T-helper 17 cell (primary cell): ENCODE results near the gene SDHAF4. TPM values are rescaled to one million over a fixed set of nuclear protein-coding genes. Genes with fewer than 3 reads are reported as not detected.
"Not testable (repeated sequence)": the region's sequence is repeated elsewhere in the genome, so short reads cannot be mapped to it uniquely, and the experiment has no call there.

Experiments
- ATAC-seq: fragments of 150-1000 bp; cut with Tn5 transposase; 2 replicates; pipeline ENCODE4 v1.10.0; 2021; ENCODE audit warnings: mild to moderate bottlenecking, moderate library complexity
- DNase-seq, 3 donors: peaks; one replicate each; pipeline versions ENCODE4 v3.0.0 to v3.0.0-alpha.2; 2020 to 2021
- H3K9me3 ChIP-seq: one replicate; pipeline ENCODE4 v1.7.0; 2013; ENCODE audit warnings: low read length, mild to moderate bottlenecking; ENCODE audit not compliant: control insufficient read depth, poor library complexity, severe bottlenecking
- H3K27ac Mint-ChIP-seq: one replicate; pipeline ENCODE4 v1.8.0; 2022; ENCODE audit warnings: mild to moderate bottlenecking, moderate library complexity, mixed read lengths
- H3K27me3 Mint-ChIP-seq: one replicate; pipeline ENCODE4 v1.8.0; 2022; ENCODE audit warnings: mixed read lengths
- H3K36me3 Mint-ChIP-seq: one replicate; pipeline ENCODE4 v1.8.0; 2022; ENCODE audit warnings: low read depth, mixed read lengths
- H3K4me1 Mint-ChIP-seq: one replicate; pipeline ENCODE4 v1.8.0; 2022; ENCODE audit warnings: mild to moderate bottlenecking, mixed read lengths
- H3K4me3 Mint-ChIP-seq: one replicate; pipeline ENCODE4 v1.8.0; 2022; ENCODE audit warnings: mild to moderate bottlenecking, moderate library complexity, mixed read lengths
- total RNA-seq, 4 donors: library from RNA in 2 of 4; stranded (reverse) in 2 of 4; gene quantifications; one replicate each; pipeline ENCODE4 v1.2.3 and lab custom pipeline; 2022 to 2026

Gene SDHAF4
- total RNA-seq, 2 donors from 2014 or later, result 3.9 to 4.7 TPM

GRCh38 chr6:70552286-70552940, 14.3 kb upstream of the SDHAF4 start:
- not testable (repeated sequence) for H3K4me3 Mint-ChIP-seq

DNA sequence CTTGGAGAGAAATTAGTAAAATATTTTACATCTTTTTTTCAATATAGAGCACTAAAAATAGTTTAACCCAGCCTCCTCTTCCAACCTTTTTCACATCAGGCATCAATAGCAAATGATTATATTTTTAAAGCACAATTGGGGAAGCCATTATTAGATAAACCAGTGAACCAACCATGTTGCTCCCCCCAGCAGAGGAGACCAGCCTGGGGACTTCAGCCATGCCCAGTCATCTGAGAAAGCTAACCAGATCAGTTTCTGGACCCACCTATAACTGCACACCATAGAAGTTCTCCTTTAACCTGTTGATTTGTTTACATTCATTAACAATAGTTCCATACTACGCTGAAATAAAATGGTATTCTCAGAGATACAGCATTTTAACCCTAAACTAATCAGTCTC, 13.8 kb upstream of the SDHAF4 start:
- Mint-ChIP-seq H3K4me3 (no peak overlapping the region), H3K27ac (no peak overlapping the region), H3K27me3 (no peaks in the 10 kb centered on the region), H3K4me1 (peaks cover 4% of the 10 kb centered on the region), H3K36me3 (no peaks in the 10 kb centered on the region)
- ATAC-seq (no peak), DNase-seq (no peak)
- H3K9me3 ChIP-seq, result no peaks in the 10 kb centered on the region

More at GRCh38 chr6:70552286-70552940, 14.3 kb upstream of the SDHAF4 start:
- not testable (repeated sequence) for H3K4me1 Mint-ChIP-seq, H3K36me3 Mint-ChIP-seq, H3K27me3 Mint-ChIP-seq, ATAC-seq, H3K27ac Mint-ChIP-seq, DNase-seq, H3K9me3 ChIP-seq

DNA sequence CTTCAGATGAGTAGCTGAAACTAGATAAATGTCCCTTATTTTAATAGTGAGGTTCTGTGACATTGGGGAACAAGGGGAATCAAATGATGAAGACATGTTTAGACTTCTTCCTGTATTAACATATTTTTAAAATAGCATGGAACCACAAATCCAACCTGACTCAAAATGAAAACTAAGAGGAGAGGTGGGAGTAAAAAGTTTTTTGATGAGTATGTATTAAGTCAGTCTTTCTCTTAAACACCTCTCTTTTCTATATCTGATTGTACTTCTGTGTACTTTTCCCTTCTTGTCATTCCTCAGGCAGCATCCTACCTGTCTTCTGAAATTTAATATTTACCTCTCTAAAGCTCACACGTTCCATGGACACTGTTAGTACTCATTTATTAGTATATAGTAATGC, 8.7 kb upstream of the SDHAF4 start:
- DNase-seq (no peak), ATAC-seq (no peak)
- H3K9me3 ChIP-seq, result no peaks in the 10 kb centered on the region
- Mint-ChIP-seq H3K27me3 (no peaks in the 10 kb centered on the region), H3K4me1 (peaks cover 2% of the 10 kb centered on the region), H3K27ac (no peak overlapping the region), H3K4me3 (no peak overlapping the region), H3K36me3 (no peaks in the 10 kb centered on the region)

- H3K27ac Mint-ChIP-seq, H3K36me3 Mint-ChIP-seq, ATAC-seq, H3K4me3 Mint-ChIP-seq, H3K9me3 ChIP-seq, H3K27me3 Mint-ChIP-seq, DNase-seq, H3K4me1 Mint-ChIP-seq: not testable (repeated sequence)
These were observed 4.3 kb upstream of the SDHAF4 start for GRCh38 chr6:70562401-70562800.

DNA sequence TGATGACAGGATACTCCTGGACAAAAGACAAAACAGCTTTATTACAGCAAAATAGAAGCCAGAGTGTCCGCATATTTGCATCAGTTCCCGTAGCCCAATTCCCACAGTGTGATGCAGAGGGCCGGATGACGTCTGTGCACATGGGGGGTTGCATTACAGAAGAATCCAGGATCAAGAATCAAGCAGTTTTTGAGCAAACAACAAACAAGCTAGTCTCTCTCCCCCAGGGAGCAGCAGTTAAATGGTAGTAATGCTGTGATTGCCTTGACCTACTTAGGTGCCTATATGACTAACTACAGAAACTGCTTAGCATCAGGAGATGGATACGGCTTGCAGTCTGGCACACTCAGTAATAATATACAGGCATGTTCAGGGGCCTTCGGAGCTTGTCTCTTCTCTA, 3.2 kb upstream of the SDHAF4 start:
- H3K9me3 ChIP-seq, result no peaks in the 10 kb centered on the region
- Mint-ChIP-seq H3K36me3 (no peaks in the 10 kb centered on the region), H3K4me3 (no peak overlapping the region), H3K27me3 (no peaks in the 10 kb centered on the region), H3K27ac (no peak overlapping the region), H3K4me1 (peaks cover 7% of the 10 kb centered on the region)
- DNase-seq (no peak), ATAC-seq (no peak)

DNA sequence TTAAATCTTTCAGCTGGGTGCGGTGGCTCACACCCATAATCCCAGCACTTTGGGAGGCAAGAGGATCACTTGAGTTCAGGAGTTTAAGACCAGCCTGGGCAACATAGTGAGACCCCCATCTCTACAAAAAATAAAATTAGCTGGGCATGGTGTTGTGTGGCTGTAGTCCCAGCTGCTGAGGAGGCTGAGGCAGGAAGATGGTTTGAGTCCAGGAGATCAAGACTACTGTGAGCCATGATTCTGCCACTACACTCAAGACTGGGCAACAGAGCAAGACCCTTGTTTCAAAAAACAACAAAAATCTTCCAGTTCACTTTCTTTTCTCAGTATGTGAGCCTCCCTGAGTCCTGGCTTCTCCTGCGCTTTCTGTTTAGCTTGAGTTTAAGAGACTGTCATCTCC, 7.9 kb downstream of the SDHAF4 start:
- no peak for DNase-seq
- no peak for ATAC-seq
- no peaks in the 10 kb centered on the region for H3K9me3 ChIP-seq
- Mint-ChIP-seq H3K27me3 (no peaks in the 10 kb centered on the region), H3K27ac (no peak overlapping the region), H3K4me3 (no peak overlapping the region), H3K36me3 (no peaks in the 10 kb centered on the region), H3K4me1 (peaks cover 7% of the 10 kb centered on the region)

- ATAC-seq (no peak), DNase-seq (no peak)
- Mint-ChIP-seq H3K36me3 (peaks cover 3% of the 10 kb centered on the region), H3K27me3 (no peaks in the 10 kb centered on the region), H3K4me1 (peaks cover 9% of the 10 kb centered on the region), H3K27ac (peak overlapping the region; percentile 56), H3K4me3 (no peak overlapping the region)
- no peaks in the 10 kb centered on the region for H3K9me3 ChIP-seq
These were observed 9.3 kb downstream of the SDHAF4 start for GRCh38 chr6:70575899-70576495.

DNA sequence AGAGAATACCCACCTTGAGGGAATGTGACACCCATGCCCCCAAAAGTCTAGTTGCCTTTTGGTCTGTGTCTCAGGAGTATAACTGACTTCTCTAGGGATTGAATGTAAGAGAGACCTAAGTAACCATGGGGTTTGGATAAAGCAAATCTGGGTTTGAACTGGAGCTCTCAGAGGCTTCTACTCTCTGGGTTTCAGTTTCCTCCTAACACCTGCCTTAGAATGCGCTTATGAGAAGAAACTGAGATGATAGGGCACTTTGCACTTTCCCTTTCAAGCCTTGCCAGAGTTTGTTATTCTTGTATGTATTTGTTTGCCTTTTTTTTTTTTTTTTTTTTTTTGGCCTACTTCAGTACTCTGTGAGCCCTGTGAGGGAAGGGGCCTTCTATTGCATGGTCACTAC, 19.4 kb downstream of the SDHAF4 start:
- DNase-seq (no peak), ATAC-seq (no peak)
- peaks cover 19% of the 10 kb centered on the region for H3K36me3 Mint-ChIP-seq
- H3K4me3 Mint-ChIP-seq, result no peak overlapping the region
- no peaks in the 10 kb centered on the region for H3K9me3 ChIP-seq
- no peak overlapping the region for H3K27ac Mint-ChIP-seq
- peaks cover 9% of the 10 kb centered on the region for H3K4me1 Mint-ChIP-seq
- no peaks in the 10 kb centered on the region for H3K27me3 Mint-ChIP-seq

DNA sequence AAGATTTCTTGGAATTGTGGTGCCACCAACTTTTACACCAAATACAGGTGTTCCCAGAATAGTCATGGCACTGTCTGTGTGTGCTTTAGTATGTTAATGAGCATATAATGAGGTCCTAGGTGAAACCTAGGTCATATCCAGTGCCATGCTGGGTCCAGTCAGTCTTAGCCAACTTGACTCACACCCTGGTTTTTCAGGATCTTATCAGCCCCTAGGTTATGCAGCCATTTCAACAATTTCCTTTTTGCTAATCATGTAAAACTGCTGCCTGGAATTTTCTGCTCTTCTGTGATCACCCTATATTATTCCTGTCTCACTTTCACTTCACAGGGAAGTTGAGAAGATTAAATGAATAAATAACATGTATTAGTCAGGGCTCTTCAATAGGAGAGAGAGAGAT, 23.7 kb downstream of the SDHAF4 start:
- DNase-seq (no peak), ATAC-seq (no peak)
- H3K4me3 Mint-ChIP-seq, result no peak overlapping the region
- H3K36me3 Mint-ChIP-seq, result peaks cover 3% of the 10 kb centered on the region
- H3K27me3 Mint-ChIP-seq, result no peaks in the 10 kb centered on the region
- H3K27ac Mint-ChIP-seq, result no peak overlapping the region
- no peaks in the 10 kb centered on the region for H3K4me1 Mint-ChIP-seq
- no peaks in the 10 kb centered on the region for H3K9me3 ChIP-seq

DNA sequence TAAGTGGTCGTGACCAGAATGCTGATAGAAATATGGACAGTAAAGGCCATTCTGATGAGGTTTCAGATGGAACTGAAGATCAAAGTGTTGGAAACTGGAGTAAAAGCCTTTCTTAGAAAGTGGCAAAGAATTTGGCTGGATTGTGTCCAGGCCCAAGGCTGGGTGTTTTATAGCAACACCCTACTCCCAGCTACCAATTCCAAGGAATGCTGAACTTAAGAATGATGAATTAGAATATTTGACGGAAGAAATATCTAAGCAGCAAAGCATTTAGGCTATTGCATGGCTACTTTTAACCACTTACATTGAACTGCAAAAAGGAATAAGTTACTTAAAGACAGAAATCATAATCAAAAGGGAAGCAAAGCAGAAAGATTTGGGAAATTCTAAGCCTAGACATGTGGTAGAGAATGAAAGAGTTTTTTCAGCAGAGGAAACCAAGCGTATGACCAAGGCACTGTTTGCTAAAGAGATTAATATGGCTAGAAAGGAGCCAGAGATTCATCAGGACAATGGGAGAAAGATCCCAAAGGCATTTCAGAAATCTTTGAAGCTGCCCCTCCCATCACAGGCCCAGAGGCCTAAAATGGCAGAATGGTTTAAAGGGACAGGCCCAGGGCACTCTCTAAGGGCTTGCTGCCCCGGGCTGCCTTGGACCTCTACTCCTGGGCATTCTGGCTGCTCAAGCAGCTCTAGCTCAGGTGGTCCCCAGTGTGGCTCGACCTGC, 25.8 kb downstream of the SDHAF4 start:
- DNase-seq, result no peak
- ATAC-seq, result no peak
- Mint-ChIP-seq H3K4me1 (no peaks in the 10 kb centered on the region), H3K27me3 (no peaks in the 10 kb centered on the region), H3K27ac (no peak overlapping the region), H3K4me3 (no peak overlapping the region), H3K36me3 (peaks cover 2% of the 10 kb centered on the region)
- H3K9me3 ChIP-seq, result no peaks in the 10 kb centered on the region

DNA sequence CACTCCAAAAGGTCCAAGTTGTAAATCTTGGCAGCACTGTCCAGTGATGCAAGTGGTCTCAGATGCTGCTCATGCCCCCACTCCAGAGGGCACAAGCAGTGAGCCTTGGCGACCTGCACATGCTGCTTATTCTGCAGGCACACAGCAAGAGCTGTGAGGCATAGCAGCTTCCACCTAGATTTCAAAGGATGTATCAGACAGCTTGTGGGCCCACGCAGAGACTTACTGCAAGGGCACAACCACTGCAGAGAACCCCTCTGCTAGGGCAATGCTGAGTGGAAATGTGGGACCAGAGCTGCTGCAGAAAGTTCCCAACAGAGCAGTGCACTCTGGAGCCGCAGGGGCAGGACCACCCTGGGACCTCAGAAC, 26.4 kb downstream of the SDHAF4 start:
- Mint-ChIP-seq H3K36me3 (peaks cover 2% of the 10 kb centered on the region), H3K4me3 (no peak overlapping the region), H3K27ac (no peak overlapping the region), H3K27me3 (no peaks in the 10 kb centered on the region), H3K4me1 (no peaks in the 10 kb centered on the region)
- ATAC-seq (no peak), DNase-seq (no peak)
- H3K9me3 ChIP-seq, result no peaks in the 10 kb centered on the region

- Mint-ChIP-seq H3K27me3 (no peaks in the 10 kb centered on the region), H3K36me3 (peaks cover 3% of the 10 kb centered on the region), H3K4me1 (peaks cover 5% of the 10 kb centered on the region), H3K27ac (no peak overlapping the region), H3K4me3 (no peak overlapping the region)
- ATAC-seq, result peak; percentile 73
- no peak for DNase-seq
- H3K9me3 ChIP-seq, result no peaks in the 10 kb centered on the region
These were observed 32.5 kb downstream of the SDHAF4 start for GRCh38 chr6:70599187-70599586.

GRCh38 chr6:70601014-70601413, 34.3 kb downstream of the SDHAF4 start:
- H3K27me3 Mint-ChIP-seq, result no peaks in the 10 kb centered on the region
- peaks cover 5% of the 10 kb centered on the region for H3K4me1 Mint-ChIP-seq
- DNase-seq, result no peak

DNA sequence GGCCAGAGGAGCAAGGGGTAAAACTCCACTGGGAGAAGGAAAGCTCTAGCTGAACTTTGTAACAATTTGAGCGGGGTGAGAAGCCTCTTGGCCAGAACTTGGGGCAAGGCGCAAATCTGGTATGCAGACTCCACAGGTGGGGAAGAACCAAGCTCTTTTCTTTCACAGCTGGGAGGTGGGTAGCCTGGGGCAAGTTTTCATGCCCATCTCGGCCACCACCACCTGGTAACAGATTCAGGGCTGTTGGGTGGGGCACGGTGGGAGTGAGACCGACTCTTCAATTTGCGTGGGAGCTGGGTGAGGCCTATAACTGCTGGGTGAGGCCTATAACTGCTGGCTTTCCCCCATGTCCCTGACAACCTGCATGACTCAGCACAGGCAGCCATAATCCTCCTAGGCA, 37.5 kb downstream of the SDHAF4 start:
- no peaks in the 10 kb centered on the region for H3K9me3 ChIP-seq
- Mint-ChIP-seq H3K27me3 (no peaks in the 10 kb centered on the region), H3K27ac (no peak overlapping the region), H3K4me1 (peaks cover 5% of the 10 kb centered on the region), H3K4me3 (no peak overlapping the region), H3K36me3 (peaks cover 3% of the 10 kb centered on the region)
- DNase-seq, result no peak
- no peak for ATAC-seq

More at GRCh38 chr6:70601014-70601413, 34.3 kb downstream of the SDHAF4 start:
- H3K9me3 ChIP-seq, result no peaks in the 10 kb centered on the region
- H3K27ac Mint-ChIP-seq, result no peak overlapping the region
- H3K4me3 Mint-ChIP-seq, result no peak overlapping the region
- peaks cover 3% of the 10 kb centered on the region for H3K36me3 Mint-ChIP-seq
- no peak for ATAC-seq
